Neural cell (in vitro differentiated cells): Measurements from ENCODE around the gene OR2AT4. TPM values are rescaled to one million over a fixed set of nuclear protein-coding genes. Genes with fewer than 3 reads are reported as not detected.

Experiments used
- H2AFZ ChIP-seq: fragments of 200-600, 300-800 bp; sonication (generic), shearing (Covaris generic); 2 replicates; pipeline ENCODE4 v1.6.0; 2014; ENCODE audit warnings: low read depth, mild to moderate bottlenecking, antibody characterized with exemption, low read length, moderate library complexity
- H3F3A ChIP-seq: fragments of 200-600 bp; shearing (Covaris generic); 2 replicates; pipeline ENCODE4 v1.6.1; 2016; ENCODE audit warnings: mild to moderate bottlenecking, moderate library complexity, mixed read lengths, antibody characterized with exemption, low read length; ENCODE audit not compliant: insufficient read depth, poor library complexity, severe bottlenecking
- H3K27ac ChIP-seq: fragments of 200-600, 300-800 bp; sonication (generic), shearing (Covaris generic); 2 replicates; pipeline ENCODE4 v1.5.1; 2014; ENCODE audit warnings: mild to moderate bottlenecking, low read length, moderate library complexity
- H3K27me3 ChIP-seq: fragments of 300-800, 200-600 bp; sonication (generic), shearing (Covaris generic); 2 replicates; pipeline ENCODE4 v1.6.0; 2014; ENCODE audit warnings: mild to moderate bottlenecking, low read depth, low read length, moderate library complexity; ENCODE audit not compliant: insufficient read depth
- H3K36me3 ChIP-seq: fragments of 300-800, 200-600 bp; sonication (generic), shearing (Covaris generic); 2 replicates; pipeline ENCODE4 v1.5.1; 2014; ENCODE audit warnings: mild to moderate bottlenecking, antibody characterized with exemption, low read length, moderate library complexity; ENCODE audit not compliant: insufficient read depth
- H3K4me2 ChIP-seq: fragments of 300-800, 200-600 bp; sonication (generic), shearing (Covaris generic); 2 replicates; pipeline ENCODE4 v1.6.0; 2014; ENCODE audit warnings: mild to moderate bottlenecking, low read length
- H3K4me3 ChIP-seq: fragments of 300-800, 200-600 bp; sonication (generic), shearing (Covaris generic); 2 replicates; pipeline ENCODE4 v1.5.1; 2014; ENCODE audit warnings: mild to moderate bottlenecking, low read length, moderate library complexity
- H3K79me2 ChIP-seq: fragments of 200-600 bp; shearing (Covaris generic); replicated peaks from 2 replicates; pipeline ENCODE4 v1.6.0; 2014; ENCODE audit warnings: mild to moderate bottlenecking, low read length, moderate library complexity; ENCODE audit not compliant: insufficient read depth
- H3K9ac ChIP-seq: fragments of 300-800, 200-600 bp; sonication (generic), shearing (Covaris generic); 2 replicates; pipeline ENCODE4 v1.6.1; 2016; ENCODE audit warnings: mild to moderate bottlenecking, low read length, mixed read lengths
- H3K9me2 ChIP-seq: fragments of 200-600 bp; shearing (Covaris generic); 2 replicates; pipeline ENCODE4 v1.6.1; 2016; ENCODE audit warnings: mild to moderate bottlenecking, low read length, mixed read lengths; ENCODE audit not compliant: insufficient read depth
- H3K9me3 ChIP-seq: fragments of 200-600, 300-800 bp; sonication (generic), shearing (Covaris generic); 2 replicates; pipeline ENCODE4 v1.6.1; 2016; ENCODE audit warnings: mild to moderate bottlenecking, mixed run types, low read length, moderate library complexity, mixed read lengths
- H4K20me1 ChIP-seq: fragments of 200-600 bp; shearing (Covaris generic); 2 replicates; pipeline ENCODE4 v1.6.1; 2016; ENCODE audit warnings: mild to moderate bottlenecking, mixed run types; ENCODE audit not compliant: insufficient read depth
- EP300 ChIP-seq: fragments of 450-650 bp; conservative IDR thresholded peaks from 2 replicates; pipeline ENCODE4 v1.6.1; 2014; ENCODE audit warnings: antibody characterized with exemption, mild to moderate bottlenecking, moderate library complexity; ENCODE audit not compliant: poor library complexity, severe bottlenecking
- EZH2 ChIP-seq: fragments of 200-600, 300-800 bp; shearing (Covaris generic), sonication (generic); IDR thresholded peaks from 2 replicates; pipeline ENCODE4 v1.6.1; 2014; ENCODE audit warnings: antibody characterized with exemption, low read length, borderline replicate concordance, mild to moderate bottlenecking; ENCODE audit not compliant: insufficient read depth, poor library complexity, severe bottlenecking
- MXI1 ChIP-seq: fragments of 450-650 bp; conservative IDR thresholded peaks from 2 replicates; pipeline ENCODE4 v1.6.1; 2014; ENCODE audit warnings: antibody characterized with exemption, mild to moderate bottlenecking; ENCODE audit not compliant: poor library complexity, severe bottlenecking
- POLR2AphosphoS5 ChIP-seq: IDR thresholded peaks from 2 replicates; pipeline ENCODE4 v1.6.1; 2012
- RAD21 ChIP-seq: fragments of 450-650 bp; conservative IDR thresholded peaks from 2 replicates; pipeline ENCODE4 v1.6.1; 2014; ENCODE audit warnings: antibody characterized with exemption, mild to moderate bottlenecking, moderate library complexity
- REST ChIP-seq: IDR thresholded peaks from 2 replicates; pipeline ENCODE4 v1.6.1; 2012; ENCODE audit warnings: borderline replicate concordance
- SMC3 ChIP-seq: fragments of 450-650 bp; conservative IDR thresholded peaks from 2 replicates; pipeline ENCODE4 v1.6.1; 2014; ENCODE audit warnings: antibody characterized with exemption, mild to moderate bottlenecking, moderate library complexity; ENCODE audit not compliant: poor library complexity
- TAF1 ChIP-seq: IDR thresholded peaks from 2 replicates; pipeline ENCODE4 v1.6.1; 2012; ENCODE audit warnings: low read depth
- polyA plus RNA-seq: library from polyadenylated mRNA; depleted of rRNA; stranded (reverse); fragments of >200 nt; gene quantifications from 2 replicates; pipeline ENCODE4 v1.2.3, GENCODE V29; 2014
- TF ChIP-seq, protein P1 (sequence below): fragments of 450-650 bp; IDR thresholded peaks from 2 replicates; pipeline ENCODE4 v1.5.1; 2014; ENCODE audit warnings: antibody characterized with exemption, mild to moderate bottlenecking, moderate library complexity; ENCODE audit not compliant: poor library complexity, severe bottlenecking

OR2AT4 gene
- polyA plus RNA-seq, 1 donor from 2014 or later = not detected

- Histone ChIP-seq H3K9ac (no peak overlapping the region), H3F3A (no peaks in the 10 kb centered on the region), H3K27me3 (no peaks in the 10 kb centered on the region), H3K79me2 (no peaks in the 10 kb centered on the region), H3K27ac (no peak overlapping the region), H3K9me2 (no peaks in the 10 kb centered on the region), H3K9me3 (no peaks in the 10 kb centered on the region), H2AFZ (no peak overlapping the region), H3K36me3 (no peaks in the 10 kb centered on the region), H3K4me3 (no peak overlapping the region), H4K20me1 (no peaks in the 10 kb centered on the region), H3K4me2 (no peak overlapping the region)
- no peak for TF ChIP-seq RAD21
- no peak for TF ChIP-seq POLR2AphosphoS5
- no peak for TF ChIP-seq MXI1
- TF ChIP-seq EP300 = no peak
- no peak for TF ChIP-seq SMC3
- no peak for TF ChIP-seq REST
- TF ChIP-seq TAF1 = no peak
- TF ChIP-seq EZH2 = no peak
- TF ChIP-seq, protein P1, sequence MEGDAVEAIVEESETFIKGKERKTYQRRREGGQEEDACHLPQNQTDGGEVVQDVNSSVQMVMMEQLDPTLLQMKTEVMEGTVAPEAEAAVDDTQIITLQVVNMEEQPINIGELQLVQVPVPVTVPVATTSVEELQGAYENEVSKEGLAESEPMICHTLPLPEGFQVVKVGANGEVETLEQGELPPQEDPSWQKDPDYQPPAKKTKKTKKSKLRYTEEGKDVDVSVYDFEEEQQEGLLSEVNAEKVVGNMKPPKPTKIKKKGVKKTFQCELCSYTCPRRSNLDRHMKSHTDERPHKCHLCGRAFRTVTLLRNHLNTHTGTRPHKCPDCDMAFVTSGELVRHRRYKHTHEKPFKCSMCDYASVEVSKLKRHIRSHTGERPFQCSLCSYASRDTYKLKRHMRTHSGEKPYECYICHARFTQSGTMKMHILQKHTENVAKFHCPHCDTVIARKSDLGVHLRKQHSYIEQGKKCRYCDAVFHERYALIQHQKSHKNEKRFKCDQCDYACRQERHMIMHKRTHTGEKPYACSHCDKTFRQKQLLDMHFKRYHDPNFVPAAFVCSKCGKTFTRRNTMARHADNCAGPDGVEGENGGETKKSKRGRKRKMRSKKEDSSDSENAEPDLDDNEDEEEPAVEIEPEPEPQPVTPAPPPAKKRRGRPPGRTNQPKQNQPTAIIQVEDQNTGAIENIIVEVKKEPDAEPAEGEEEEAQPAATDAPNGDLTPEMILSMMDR = no peak
Observed at GRCh38 chr11:75103380-75104026, 6.8 kb upstream of the OR2AT4 start.

DNA sequence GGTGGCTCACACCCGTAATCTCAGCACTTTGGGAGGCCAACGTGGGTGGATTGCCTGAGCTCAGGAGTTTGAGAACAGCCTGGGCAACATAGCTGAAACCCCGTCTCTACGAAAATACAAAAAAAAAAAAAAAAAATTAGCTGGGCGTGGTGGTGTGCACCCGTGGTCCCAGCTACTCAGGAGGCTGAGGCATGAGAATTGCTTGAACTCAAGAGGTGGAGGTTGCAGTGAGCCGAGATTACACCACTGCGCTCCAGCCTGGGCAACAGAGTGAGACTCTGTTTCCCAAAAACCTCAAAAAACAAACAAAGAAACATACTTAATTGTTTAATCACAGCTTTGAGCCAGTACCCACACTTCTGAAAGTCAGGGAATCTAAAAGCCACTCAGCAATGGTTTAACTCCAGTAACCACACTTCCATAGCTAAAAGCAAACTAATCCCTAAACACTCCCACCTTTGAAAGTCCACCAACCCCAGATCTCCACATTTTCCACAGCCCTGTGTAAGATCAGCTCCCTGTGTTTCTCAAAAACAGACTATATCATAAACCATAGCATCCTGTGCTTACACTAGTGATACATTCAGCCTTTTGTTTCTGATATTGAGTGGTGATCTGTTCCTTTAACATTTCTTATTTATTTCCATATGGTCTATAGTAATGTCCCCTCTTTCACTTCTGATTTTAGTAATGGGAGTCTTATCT lies 4.9 kb upstream of the OR2AT4 start:
- no peak overlapping the region for H3K4me2 ChIP-seq
- no peak overlapping the region for H3K9ac ChIP-seq
- H3K9me3 ChIP-seq = no peaks in the 10 kb centered on the region
- no peaks in the 10 kb centered on the region for H3K36me3 ChIP-seq
- no peak overlapping the region for H3K27ac ChIP-seq
- H2AFZ ChIP-seq = no peak overlapping the region
- H3K4me3 ChIP-seq = no peak overlapping the region
- no peaks in the 10 kb centered on the region for H3F3A ChIP-seq
- no peaks in the 10 kb centered on the region for H3K79me2 ChIP-seq
- TF ChIP-seq EP300 (no peak), TAF1 (no peak), EZH2 (no peak), MXI1 (no peak), REST (no peak), RAD21 (no peak), SMC3 (no peak), POLR2AphosphoS5 (no peak)
- TF ChIP-seq, protein P1 = no peak
- H3K9me2 ChIP-seq = no peaks in the 10 kb centered on the region
- no peaks in the 10 kb centered on the region for H3K27me3 ChIP-seq
- no peaks in the 10 kb centered on the region for H4K20me1 ChIP-seq
